ENCODE data around the gene LAMA5.

Gene LAMA5

GRCh38 chr20:62404761-62405107, 37.6 kb upstream of the LAMA5 start:
- DNase-seq = no peak

- DNase-seq = no peak
These were observed 37.1 kb upstream of the LAMA5 start for GRCh38 chr20:62404112-62404665.

DNA sequence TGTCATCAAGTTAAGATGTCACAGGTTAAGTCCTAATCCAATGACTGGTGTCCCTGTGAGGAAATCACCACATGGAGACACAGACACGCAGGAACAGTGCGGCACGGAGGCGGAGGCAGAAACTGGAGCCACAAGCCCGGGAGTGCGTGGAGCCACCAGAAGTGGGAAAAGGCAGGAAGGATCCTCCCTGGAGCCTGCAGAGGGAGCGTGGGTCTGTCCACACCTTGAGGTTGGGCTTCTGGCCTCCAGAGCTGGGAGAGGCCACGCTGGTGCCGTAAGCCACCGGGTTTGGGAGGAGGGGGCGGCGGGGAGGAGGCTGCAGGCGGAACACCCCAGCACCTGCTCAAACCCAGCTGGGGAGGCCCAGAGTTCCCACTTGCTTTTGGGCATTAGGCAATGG, 36.2 kb upstream of the LAMA5 start:
- DNase-seq = no peak

DNA sequence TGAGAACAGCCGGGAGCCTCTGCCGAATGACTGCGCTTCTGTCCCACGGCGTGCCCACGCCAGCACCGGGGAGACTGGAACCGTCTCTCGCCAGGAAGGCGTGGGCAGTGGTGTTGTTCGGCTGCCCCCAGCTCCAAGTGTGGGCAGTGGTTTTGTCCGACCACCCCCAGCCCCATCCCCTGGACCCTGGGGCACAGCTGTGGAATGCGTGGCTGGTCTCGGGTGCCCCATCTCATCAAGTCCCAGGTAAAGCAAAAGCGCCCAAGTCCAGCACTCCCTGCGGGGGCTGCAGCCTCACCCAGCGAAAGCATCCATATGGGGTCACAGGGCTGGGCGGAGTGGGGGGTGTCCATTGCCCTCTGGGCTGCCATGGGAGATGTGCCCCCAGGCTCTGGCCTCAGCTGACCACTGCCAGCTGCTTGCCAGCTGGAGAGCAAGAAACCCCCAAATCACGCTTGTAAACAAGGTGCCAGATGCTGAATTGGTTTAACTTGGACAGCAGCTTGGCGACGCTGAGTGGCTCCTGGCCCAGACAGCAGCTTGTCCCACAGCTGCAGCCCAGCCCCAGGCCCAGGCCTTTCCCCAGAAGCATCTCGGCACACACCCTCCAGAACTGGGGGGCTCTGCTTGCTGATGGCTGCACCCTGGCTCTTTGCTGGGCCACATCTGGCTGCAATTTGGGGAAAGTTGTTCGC, 35.5 kb upstream of the LAMA5 start:
- no peak for DNase-seq

- DNase-seq = no peak
These were observed 34.2 kb upstream of the LAMA5 start for GRCh38 chr20:62401331-62401779.

- no peak for DNase-seq
These were observed 33.4 kb upstream of the LAMA5 start for GRCh38 chr20:62400541-62400940.

DNA sequence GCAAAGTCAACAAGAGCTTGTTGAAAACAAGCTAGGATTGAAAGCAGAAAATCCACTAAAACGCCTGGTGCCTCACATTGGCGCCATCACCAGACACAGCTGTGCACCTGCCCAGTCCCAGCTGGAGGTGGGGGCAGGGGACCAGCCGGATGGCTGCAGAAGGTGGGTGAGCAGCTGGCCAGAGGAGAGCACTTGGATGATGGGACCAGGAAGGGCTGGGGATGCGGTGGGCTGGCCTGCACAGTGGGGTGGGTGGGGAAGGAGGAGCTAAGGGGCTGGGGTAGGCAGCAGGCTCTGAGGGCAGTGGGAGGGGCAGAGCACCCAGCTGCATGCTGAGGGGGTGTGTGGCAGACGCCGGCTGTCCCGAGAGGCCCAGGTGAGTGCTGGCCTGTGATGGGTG, 32.9 kb upstream of the LAMA5 start:
- peak; percentile 82 for DNase-seq

- DNase-seq = no peak
These were observed 31.2 kb upstream of the LAMA5 start for GRCh38 chr20:62398120-62398821.

DNA sequence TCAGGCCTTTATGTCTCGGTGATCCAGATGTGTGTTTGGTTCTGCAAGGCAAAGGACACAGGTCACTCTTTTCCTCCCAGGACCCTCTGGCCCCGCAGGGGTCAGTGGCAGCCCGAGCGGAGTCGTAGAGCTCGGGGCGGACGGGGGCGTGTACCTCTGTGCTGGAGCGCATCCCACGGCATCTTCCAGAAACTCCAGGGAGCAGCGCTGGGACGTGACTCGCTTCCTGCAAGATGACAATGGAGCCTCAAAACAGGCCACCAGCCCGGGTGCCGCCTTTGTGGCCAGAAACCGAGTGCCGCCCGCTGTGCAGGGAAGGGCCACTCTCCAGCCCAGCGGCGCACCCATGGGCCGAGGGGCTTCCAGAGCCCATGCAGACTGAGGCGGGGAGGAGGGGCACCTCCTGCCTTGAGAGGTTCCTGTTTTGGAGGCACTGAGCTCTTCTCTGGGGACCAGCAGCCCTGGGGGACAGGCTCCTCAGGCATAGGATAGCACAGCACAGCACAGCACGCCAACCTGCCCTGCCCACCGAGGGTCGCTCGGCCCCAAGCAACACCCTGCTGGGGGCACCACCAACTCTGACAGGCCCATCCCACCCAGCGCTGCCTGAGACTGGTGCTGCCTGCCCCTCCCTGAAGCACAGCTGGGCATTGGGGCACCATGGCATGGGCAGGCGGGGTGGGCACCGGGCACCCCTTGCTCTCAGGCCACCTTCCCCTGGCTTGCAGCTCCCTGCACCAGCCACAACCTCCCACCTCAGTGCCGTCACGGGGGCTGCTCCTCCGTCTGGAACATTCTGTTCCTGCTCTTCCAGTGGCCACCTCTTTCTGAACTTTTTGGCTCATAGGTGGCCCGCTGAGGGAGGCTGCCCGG, 29.5 kb upstream of the LAMA5 start:
- DNase-seq = no peak

GRCh38 chr20:62395311-62396242, 28.5 kb upstream of the LAMA5 start:
- DNase-seq = no peak

DNA sequence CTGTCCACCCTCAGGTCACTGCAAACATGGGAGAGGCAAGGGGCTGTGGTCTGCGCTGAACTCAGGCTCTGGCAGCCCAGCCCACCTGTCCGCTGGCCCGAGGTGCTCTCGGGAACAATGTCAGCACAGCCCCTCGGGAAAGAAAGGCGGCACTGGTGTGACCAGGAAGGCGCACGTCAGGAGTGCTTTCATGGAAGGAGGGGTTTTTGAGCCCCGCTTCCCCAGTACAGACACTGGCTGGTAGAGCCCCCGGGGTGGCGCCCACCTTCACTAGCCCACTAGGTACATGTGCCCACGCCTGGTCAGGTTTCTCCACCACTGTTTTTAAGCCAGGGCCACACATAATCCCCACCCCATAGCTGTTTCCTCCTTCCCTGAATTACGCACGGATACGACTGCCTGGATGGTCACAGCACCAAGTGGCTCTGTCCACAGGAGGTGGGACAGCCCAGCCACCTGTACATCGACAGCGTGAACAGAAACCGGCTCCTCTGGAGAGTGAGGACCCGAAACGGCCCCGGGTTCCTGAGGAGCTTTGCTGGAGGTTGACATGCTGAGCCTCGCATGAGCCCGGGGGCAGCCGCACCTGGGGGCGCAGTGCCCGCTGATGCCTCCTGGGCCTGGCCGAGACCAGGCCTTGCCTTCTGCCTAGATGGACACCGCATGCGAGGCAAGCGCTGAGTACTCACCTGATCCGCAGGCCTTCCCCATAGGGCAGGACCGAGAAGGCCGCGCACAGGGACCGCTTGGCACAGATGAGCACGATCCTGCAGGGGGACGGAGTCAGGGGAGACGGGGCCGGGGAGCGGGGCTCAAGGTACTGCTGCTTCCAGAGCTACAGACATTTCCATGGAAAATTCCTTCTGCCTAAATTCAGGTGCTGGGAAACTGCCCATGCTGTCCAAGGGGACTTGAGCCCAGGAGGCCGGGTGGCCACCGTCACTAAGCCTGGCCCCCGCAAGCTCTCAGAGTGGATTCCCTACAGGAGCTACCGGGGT, 27.4 kb upstream of the LAMA5 start:
- no peak for DNase-seq

GRCh38 chr20:62393830-62394229, 26.7 kb upstream of the LAMA5 start:
- no peak for DNase-seq

GRCh38 chr20:62393335-62393665, 26.2 kb upstream of the LAMA5 start:
- no peak for DNase-seq

GRCh38 chr20:62392621-62393334, 25.7 kb upstream of the LAMA5 start:
- no peak for DNase-seq

DNA sequence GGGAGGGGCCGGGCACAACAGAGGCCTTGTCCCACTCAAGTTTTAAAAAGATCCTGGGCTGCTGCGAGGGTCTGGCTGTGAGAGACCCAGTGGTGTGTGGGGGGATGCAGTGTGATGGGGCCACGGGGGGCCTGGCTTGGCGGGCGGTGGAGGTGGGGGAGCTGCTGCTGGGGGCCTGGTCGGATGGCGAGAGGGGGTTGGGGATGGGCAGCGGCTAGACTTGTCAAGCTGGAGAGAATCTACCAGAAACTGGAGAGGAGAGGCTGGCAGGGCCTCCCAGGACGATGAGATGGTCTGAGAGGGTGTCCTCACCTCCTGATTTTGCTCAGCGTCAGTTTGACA, 24.9 kb upstream of the LAMA5 start:
- no peak for DNase-seq

DNA sequence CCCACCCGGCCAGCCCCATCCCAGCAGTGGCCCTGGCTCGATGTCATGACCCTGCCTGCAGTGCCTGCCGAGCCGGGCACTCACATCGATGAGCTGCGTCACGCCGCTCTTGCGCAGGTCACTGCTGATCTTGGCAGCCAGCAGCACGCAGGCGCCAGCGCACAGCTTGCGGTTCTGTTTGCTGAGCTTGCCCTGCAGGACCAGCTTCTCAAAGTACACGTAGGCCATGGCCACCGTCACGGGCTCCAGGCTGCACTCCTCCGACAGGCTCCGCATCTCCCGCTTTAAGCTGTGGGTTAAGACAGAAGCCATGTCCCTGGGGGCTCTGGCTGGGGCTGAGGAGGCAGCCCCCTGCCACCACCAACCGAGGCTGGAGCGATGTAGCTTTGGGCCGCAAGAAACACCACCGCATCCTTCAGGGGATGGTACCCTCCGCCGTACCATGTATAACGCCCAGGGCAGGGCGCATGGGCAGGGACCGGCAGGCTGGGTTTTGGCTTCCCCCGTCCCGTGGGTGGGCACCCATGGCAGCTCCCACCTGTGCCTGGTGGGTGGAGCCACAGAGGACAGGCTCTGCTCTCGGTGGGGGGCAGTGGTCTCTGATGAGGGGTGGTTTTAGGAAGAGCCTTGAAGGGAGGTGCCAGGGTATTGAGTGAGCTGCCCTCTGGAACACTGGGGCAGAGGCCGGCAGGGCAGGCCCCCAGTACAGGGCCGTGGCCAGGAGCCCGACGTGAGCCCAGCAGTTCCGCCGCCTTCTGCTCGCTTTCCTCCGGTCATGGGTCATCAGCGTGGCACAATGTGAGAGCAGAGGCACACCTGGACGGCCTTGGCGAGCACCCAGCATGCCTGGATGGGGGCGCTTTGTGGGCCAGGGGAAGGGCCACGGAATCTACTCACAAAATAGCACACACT, 24.3 kb upstream of the LAMA5 start:
- DNase-seq = no peak

DNA sequence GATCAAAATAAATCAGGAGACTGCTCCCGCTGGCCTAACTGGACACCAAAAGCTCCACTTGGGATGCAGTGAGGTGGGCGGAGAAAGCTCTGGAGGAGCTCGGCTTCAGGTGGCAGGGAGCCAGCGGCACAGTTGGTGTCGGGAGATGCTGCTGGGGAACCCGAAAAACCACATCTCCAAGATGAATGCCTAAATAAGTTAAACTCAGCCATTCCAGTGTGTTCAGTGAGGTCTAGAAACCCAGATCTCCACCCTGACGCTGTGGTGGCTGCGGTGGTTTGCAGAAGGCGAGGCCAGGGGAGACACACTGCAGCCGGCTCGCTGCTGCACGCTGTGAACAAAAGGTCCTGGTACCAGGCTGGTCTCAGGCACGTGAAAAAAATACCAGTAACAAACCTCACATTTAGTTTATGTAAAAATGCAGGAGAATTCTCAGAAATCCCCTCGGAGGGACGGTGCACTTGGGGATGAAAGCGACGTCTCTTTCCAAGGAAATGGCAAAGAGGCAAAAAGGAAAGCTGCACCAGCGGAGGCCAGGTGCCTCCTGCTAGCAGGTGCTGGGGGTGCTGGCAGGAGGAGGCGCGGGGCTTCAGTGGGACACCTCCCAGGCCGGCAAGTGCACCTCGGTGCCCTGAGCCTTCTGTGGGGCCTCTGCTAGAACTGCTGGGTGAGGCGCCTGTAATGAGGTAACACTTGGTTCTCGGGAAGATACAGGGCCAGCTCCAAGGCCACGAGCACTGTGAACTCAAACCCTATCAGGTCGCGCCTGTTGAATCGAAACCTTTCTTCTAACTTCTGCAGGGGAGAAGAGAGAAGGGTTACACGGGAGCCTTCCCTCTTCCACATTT, 23.4 kb upstream of the LAMA5 start:
- no peak for DNase-seq

- DNase-seq = no peak
These were observed 22.5 kb upstream of the LAMA5 start for GRCh38 chr20:62389601-62390087.
